ENCODE measurements around the gene TMEM8B.

DNA sequence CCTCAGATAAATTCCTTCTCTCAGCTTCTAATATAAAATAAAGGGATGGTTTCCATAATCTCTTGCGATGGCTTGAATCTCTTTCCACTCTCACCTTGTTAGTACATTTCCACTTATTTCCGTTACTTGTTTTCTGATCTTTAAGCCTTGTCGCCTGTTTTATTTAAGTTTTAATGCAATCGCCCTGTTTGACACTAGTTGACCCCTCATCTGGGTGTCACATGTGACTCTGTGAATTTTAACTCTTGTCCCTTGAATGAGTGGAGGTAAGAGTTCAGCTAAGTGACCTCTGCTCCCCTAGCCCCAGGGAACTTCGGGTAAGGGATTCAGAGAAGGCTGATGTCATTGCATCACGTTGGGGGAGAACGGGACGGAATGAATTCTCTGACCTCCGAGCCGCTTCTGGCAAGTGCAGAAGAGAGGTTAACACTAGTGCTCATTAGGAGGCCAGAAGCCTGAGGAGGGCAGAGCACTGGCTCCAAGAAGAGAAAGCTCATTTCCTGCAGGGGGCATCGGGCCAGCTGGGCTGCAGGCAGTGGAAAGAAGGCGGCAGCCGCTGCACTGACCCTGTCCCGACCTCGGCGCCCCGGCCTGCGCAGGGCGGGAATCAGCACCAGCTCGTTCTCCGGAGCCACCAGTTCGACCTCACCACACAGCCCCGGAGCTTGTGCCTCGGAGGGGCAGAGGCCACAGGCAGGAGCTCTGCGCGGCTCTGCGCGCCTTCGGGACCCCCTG lies 14.8 kb upstream of the TMEM8B start:
- TF ChIP-seq, protein P1, sequence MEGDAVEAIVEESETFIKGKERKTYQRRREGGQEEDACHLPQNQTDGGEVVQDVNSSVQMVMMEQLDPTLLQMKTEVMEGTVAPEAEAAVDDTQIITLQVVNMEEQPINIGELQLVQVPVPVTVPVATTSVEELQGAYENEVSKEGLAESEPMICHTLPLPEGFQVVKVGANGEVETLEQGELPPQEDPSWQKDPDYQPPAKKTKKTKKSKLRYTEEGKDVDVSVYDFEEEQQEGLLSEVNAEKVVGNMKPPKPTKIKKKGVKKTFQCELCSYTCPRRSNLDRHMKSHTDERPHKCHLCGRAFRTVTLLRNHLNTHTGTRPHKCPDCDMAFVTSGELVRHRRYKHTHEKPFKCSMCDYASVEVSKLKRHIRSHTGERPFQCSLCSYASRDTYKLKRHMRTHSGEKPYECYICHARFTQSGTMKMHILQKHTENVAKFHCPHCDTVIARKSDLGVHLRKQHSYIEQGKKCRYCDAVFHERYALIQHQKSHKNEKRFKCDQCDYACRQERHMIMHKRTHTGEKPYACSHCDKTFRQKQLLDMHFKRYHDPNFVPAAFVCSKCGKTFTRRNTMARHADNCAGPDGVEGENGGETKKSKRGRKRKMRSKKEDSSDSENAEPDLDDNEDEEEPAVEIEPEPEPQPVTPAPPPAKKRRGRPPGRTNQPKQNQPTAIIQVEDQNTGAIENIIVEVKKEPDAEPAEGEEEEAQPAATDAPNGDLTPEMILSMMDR (IDR thresholded peaks at IDR 0.05) = peak in 3 of 4 experiments; percentile 25 to 39 (median 33)
- TF ChIP-seq POLR2A (IDR thresholded peaks at IDR 0.05) (no peak), POLR2AphosphoS5 (IDR thresholded peaks at IDR 0.05) (peak; percentile 54)

Data from gastroesophageal sphincter (tissue), 3 donors.